HepG2 (cell line): ENCODE results near the gene SCRT2. TPM values are rescaled to one million over a fixed set of nuclear protein-coding genes. Genes with fewer than 3 reads are reported as not detected.

Experiments used
- BHLHE40 ChIP-seq: IDR thresholded peaks from 2 replicates; pipeline ENCODE4 v1.6.1; 2011; ENCODE audit warnings: low read length, improper control_type of control experiment
- FOSL2 ChIP-seq: sonication (generic); formaldehyde crosslinking; IDR thresholded peaks from 2 replicates; pipeline ENCODE4 v1.4.0; 2020; ENCODE audit warnings: missing genetic modification reagents
- FOXK1 ChIP-seq: sonication (generic); formaldehyde crosslinking; IDR thresholded peaks from 2 replicates; pipeline ENCODE4 v1.4.0; 2020; ENCODE audit warnings: low read depth, missing genetic modification reagents, borderline replicate concordance
- FOXP1 ChIP-seq, 2 experiments: fragments of 450-650 bp in 1 of 2; IDR thresholded peaks; 2 replicates each; pipeline ENCODE4 v1.6.1; 2017 to 2018; ENCODE audit warnings: antibody characterized with exemption in 1 of 2
- HNRNPK ChIP-seq: fragments of 200-400 bp; formaldehyde crosslinking; IDR thresholded peaks from 2 replicates; pipeline ENCODE4 v1.6.1; 2018; ENCODE audit warnings: low read length, low read depth, moderate library complexity, mild to moderate bottlenecking; ENCODE audit not compliant: poor library complexity, severe bottlenecking
- HNRNPUL1 ChIP-seq: fragments of 200-400 bp; formaldehyde crosslinking; IDR thresholded peaks from 2 replicates; pipeline ENCODE4 v1.6.1; 2017; ENCODE audit warnings: low read depth, mild to moderate bottlenecking, low read length, moderate library complexity
- LCORL ChIP-seq, 2 experiments: fragments of 450-650 bp in 1 of 2; sonication (generic) in 1 of 2; formaldehyde crosslinking in 1 of 2; IDR thresholded peaks; 2 replicates each; pipeline versions ENCODE4 v1.5.0 to v1.6.1; 2017 to 2020; ENCODE audit warnings: antibody characterized with exemption in 1 of 2, missing genetic modification reagents in 1 of 2
- NFYC ChIP-seq: IDR thresholded peaks from 2 replicates; pipeline ENCODE4 v1.6.1; 2016; ENCODE audit warnings: missing genetic modification reagents, missing compliant biosample characterization
- NR2F1 ChIP-seq, 2 experiments: fragments of 450-650 bp in 1 of 2; formaldehyde crosslinking in 1 of 2; IDR thresholded peaks; 2 replicates each; pipeline versions ENCODE4 v1.5.0 to v1.6.1; 2016 to 2020; ENCODE audit warnings: mild to moderate bottlenecking in 1 of 2, missing compliant biosample characterization in 1 of 2, missing genetic modification reagents in 1 of 2, moderate library complexity in 1 of 2
- PHF20 ChIP-seq: sonication (generic); formaldehyde crosslinking; IDR thresholded peaks from 2 replicates; pipeline ENCODE4 v1.5.0; 2020; ENCODE audit warnings: mild to moderate bottlenecking, missing genetic modification reagents
- RFXAP ChIP-seq: sonication (generic); formaldehyde crosslinking; IDR thresholded peaks from 2 replicates; pipeline ENCODE4 v1.4.0; 2020; ENCODE audit warnings: missing genetic modification reagents, borderline replicate concordance
- SIN3A ChIP-seq: IDR thresholded peaks from 2 replicates; pipeline ENCODE4 v1.6.1; 2011; ENCODE audit warnings: low read depth, mild to moderate bottlenecking, control low read depth, low read length, borderline replicate concordance
- SMAD9 ChIP-seq: sonication (generic); formaldehyde crosslinking; IDR thresholded peaks from 2 replicates; pipeline ENCODE4 v1.5.1; 2020; ENCODE audit warnings: mild to moderate bottlenecking, missing genetic modification reagents
- YY1 ChIP-seq: IDR thresholded peaks from 2 replicates; pipeline ENCODE4 v1.6.1; 2011; ENCODE audit warnings: low read length, low read depth, moderate library complexity, mild to moderate bottlenecking; ENCODE audit not compliant: insufficient read depth, insufficient replicate concordance
- ZMYM2 ChIP-seq: sonication (generic); formaldehyde crosslinking; IDR thresholded peaks from 2 replicates; pipeline ENCODE4 v1.8.0; 2022; ENCODE audit warnings: mild to moderate bottlenecking, missing genetic modification reagents
- ZNF607 ChIP-seq: sonication (generic); formaldehyde crosslinking; IDR thresholded peaks from 2 replicates; pipeline ENCODE4 v1.5.1; 2020; ENCODE audit warnings: missing genetic modification reagents, mild to moderate bottlenecking, borderline replicate concordance
- ZNF644 ChIP-seq: IDR thresholded peaks from 2 replicates; pipeline ENCODE4 v1.6.1; 2016; ENCODE audit warnings: low read depth
- ZNF703 ChIP-seq: sonication (generic); formaldehyde crosslinking; IDR thresholded peaks from 2 replicates; pipeline ENCODE4 v1.5.1; 2020; ENCODE audit warnings: missing genetic modification reagents, mild to moderate bottlenecking, moderate library complexity, borderline replicate concordance
- ZNF713 ChIP-seq: sonication (generic); formaldehyde crosslinking; IDR thresholded peaks from 2 replicates; pipeline ENCODE4 v1.4.0; 2020; ENCODE audit warnings: mild to moderate bottlenecking, missing genetic modification reagents
- ZNF777 ChIP-seq: sonication (generic); formaldehyde crosslinking; IDR thresholded peaks from 2 replicates; pipeline ENCODE4 v1.4.0; 2020; ENCODE audit warnings: missing genetic modification reagents
- polyA plus RNA-seq, 8 experiments: library from polyadenylated mRNA; depleted of rRNA in 3 of 8; stranded (reverse) in 7 of 8; unstranded in 1 of 8; fragments of >200 nt; fragmentation: Illumina TruSeq in 4 of 8; extraction: Trizol in 4 of 8; gene quantifications; 2 replicates each; pipeline versions ENCODE4 v1.2.1 to v1.2.3, GENCODE V29; 2011 to 2016; ENCODE audit warnings: low read depth in 4 of 8, missing spikeins in 1 of 8, mixed read lengths in 1 of 8; ENCODE audit not compliant: insufficient read depth in 1 of 8
- total RNA-seq, 5 experiments: library from RNA; depleted of rRNA; stranded (reverse); fragments of >200 nt; fragmentation: Illumina TruSeq; extraction: Trizol; gene quantifications; 2 replicates each; pipeline ENCODE4 v1.2.3, GENCODE V29; 2016; ENCODE audit warnings: low read depth in 1 of 5
- TF ChIP-seq, protein P1 (sequence below): sonication (generic); formaldehyde crosslinking; IDR thresholded peaks from 2 replicates; pipeline ENCODE4 v1.4.0; 2020; ENCODE audit warnings: missing genetic modification reagents, borderline replicate concordance
- TF ChIP-seq, protein P2 (sequence below): sonication (generic); formaldehyde crosslinking; IDR thresholded peaks from 2 replicates; pipeline ENCODE4 v1.4.0; 2020; ENCODE audit warnings: missing genetic modification reagents, mild to moderate bottlenecking, borderline replicate concordance
- TF ChIP-seq, protein P3 (sequence below): sonication (generic); formaldehyde crosslinking; IDR thresholded peaks from 2 replicates; pipeline ENCODE4 v1.8.0; 2022; ENCODE audit warnings: mild to moderate bottlenecking, missing genetic modification reagents, moderate library complexity
- TF ChIP-seq, protein P4 (sequence below): sonication (generic); formaldehyde crosslinking; IDR thresholded peaks from 2 replicates; pipeline ENCODE4 v1.5.0; 2020; ENCODE audit warnings: mild to moderate bottlenecking, missing genetic modification reagents
- TF ChIP-seq, protein P5 (sequence below): sonication (generic); formaldehyde crosslinking; IDR thresholded peaks from 2 replicates; pipeline ENCODE4 v1.4.0; 2020; ENCODE audit warnings: mild to moderate bottlenecking, missing genetic modification reagents

The SCRT2 gene
- total and polyA plus RNA-seq, 2 of the 13 experiments (the other 11 are each of a cell fraction or from before 2014, with no cell fraction given): not detected

DNA sequence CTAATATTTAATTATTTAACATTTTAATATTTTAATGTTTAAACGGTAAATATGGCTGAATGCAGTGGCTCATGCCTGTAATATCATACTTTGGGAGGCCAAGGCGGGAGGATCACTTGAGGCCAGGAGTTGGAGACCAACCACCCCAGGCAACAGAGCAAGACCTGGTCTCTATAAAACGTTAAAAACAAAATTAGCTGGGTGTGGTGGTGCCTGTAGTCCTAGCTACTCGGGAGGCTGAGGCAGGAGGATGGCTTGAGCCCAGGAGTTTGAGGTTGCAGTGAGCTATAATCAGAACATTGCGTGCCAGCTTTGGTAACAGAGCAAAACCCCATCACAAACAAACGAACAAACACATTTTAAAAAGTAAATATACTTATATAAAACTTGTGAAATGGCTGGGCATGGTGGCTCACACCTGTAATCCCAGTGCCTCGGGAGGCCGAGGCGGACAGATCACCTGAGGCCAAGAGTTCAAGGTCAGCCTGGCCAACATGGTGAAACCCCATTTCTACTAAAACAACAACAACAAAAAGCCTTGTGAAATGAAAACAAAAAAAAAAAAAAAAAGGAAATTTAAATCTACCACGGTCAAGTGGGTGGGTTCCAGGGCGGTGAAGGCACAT, 30.8 kb downstream of the SCRT2 start (continued):
- TF ChIP-seq SIN3A: no peak
- peak; percentile 40; the same call in 1 of the 2 replicates for TF ChIP-seq ZNF644 (CRISPR knock-in tag)
- peak; percentile 2 for TF ChIP-seq YY1
- TF ChIP-seq LCORL (IDR thresholded peaks at IDR 0.05): no peak
- no peak for TF ChIP-seq LCORL (CRISPR knock-in tag; IDR thresholded peaks at IDR 0.05)
- TF ChIP-seq ZNF703: 0 out of 2 replicates have a peak, but pooled peaks have one; percentile 0
- TF ChIP-seq FOXP1 (IDR thresholded peaks at IDR 0.05): peak; percentile 69; the same call in 1 of the 2 replicates
- TF ChIP-seq FOXP1 (CRISPR knock-in tag; IDR thresholded peaks at IDR 0.05): peak; percentile 61
- TF ChIP-seq, protein P1, sequence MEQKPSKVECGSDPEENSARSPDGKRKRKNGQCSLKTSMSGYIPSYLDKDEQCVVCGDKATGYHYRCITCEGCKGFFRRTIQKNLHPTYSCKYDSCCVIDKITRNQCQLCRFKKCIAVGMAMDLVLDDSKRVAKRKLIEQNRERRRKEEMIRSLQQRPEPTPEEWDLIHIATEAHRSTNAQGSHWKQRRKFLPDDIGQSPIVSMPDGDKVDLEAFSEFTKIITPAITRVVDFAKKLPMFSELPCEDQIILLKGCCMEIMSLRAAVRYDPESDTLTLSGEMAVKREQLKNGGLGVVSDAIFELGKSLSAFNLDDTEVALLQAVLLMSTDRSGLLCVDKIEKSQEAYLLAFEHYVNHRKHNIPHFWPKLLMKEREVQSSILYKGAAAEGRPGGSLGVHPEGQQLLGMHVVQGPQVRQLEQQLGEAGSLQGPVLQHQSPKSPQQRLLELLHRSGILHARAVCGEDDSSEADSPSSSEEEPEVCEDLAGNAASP: peak; percentile 24; the same call in 1 of the 2 replicates
- TF ChIP-seq, protein P2, sequence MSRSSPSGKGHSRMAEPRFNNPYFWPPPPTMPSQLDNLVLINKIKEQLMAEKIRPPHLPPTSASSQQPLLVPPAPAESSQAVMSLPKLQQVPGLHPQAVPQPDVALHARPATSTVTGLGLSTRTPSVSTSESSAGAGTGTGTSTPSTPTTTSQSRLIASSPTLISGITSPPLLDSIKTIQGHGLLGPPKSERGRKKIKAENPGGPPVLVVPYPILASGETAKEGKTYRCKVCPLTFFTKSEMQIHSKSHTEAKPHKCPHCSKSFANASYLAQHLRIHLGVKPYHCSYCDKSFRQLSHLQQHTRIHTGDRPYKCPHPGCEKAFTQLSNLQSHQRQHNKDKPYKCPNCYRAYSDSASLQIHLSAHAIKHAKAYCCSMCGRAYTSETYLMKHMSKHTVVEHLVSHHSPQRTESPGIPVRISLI (CRISPR knock-in tag): 0 out of 2 replicates have a peak, but pooled peaks have one; percentile 31
- peak; percentile 15; the same call in 1 of the 2 replicates for TF ChIP-seq NFYC
- peak; percentile 62 to 70 for TF ChIP-seq NR2F1 (CRISPR knock-in tag; IDR thresholded peaks at IDR 0.05)
- no peak for TF ChIP-seq HNRNPK
- TF ChIP-seq FOSL2 (CRISPR knock-in tag): peak; percentile 33; the same call in 1 of the 2 replicates
- 0 out of 2 replicates have a peak, but pooled peaks have one; percentile 35 for TF ChIP-seq FOXK1 (CRISPR knock-in tag)
- TF ChIP-seq, protein P3, sequence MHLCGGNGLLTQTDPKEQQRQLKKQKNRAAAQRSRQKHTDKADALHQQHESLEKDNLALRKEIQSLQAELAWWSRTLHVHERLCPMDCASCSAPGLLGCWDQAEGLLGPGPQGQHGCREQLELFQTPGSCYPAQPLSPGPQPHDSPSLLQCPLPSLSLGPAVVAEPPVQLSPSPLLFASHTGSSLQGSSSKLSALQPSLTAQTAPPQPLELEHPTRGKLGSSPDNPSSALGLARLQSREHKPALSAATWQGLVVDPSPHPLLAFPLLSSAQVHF (CRISPR knock-in tag): no peak
- TF ChIP-seq, protein P4, sequence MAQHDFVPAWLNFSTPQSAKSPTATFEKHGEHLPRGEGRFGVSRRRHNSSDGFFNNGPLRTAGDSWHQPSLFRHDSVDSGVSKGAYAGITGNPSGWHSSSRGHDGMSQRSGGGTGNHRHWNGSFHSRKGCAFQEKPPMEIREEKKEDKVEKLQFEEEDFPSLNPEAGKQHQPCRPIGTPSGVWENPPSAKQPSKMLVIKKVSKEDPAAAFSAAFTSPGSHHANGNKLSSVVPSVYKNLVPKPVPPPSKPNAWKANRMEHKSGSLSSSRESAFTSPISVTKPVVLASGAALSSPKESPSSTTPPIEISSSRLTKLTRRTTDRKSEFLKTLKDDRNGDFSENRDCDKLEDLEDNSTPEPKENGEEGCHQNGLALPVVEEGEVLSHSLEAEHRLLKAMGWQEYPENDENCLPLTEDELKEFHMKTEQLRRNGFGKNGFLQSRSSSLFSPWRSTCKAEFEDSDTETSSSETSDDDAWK (CRISPR knock-in tag): no peak
- TF ChIP-seq PHF20 (CRISPR knock-in tag): no peak
- TF ChIP-seq ZNF777: peak; percentile 0; the same call in 1 of the 2 replicates
- TF ChIP-seq RFXAP (CRISPR knock-in tag): 0 out of 2 replicates have a peak, but pooled peaks have one; percentile 11
- TF ChIP-seq, protein P5, sequence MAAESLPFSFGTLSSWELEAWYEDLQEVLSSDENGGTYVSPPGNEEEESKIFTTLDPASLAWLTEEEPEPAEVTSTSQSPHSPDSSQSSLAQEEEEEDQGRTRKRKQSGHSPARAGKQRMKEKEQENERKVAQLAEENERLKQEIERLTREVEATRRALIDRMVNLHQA (CRISPR knock-in tag): no peak
- no peak for TF ChIP-seq ZNF713 (CRISPR knock-in tag)
- TF ChIP-seq ZNF607 (CRISPR knock-in tag): no peak
- TF ChIP-seq SMAD9 (CRISPR knock-in tag): no peak
- peak; percentile 86; the same call in 1 of the 2 replicates for TF ChIP-seq ZMYM2 (CRISPR knock-in tag)
- TF ChIP-seq HNRNPUL1: no peak
- TF ChIP-seq BHLHE40: peak; percentile 75
